KG1 (cell line): ENCODE results near the gene MTLN.
A peak's percentile ranks its signal among the peaks of the same experiment; 100 is the strongest.
"Not testable (repeated sequence)": the region's sequence is repeated elsewhere in the genome, so short reads cannot be mapped to it uniquely, and the experiment has no call there.

ENCODE experiments used
- DNase-seq: peaks from one replicate; lab custom pipeline; 2025; lab: John Stamatoyannopoulos, UW

Gene MTLN, protein sequence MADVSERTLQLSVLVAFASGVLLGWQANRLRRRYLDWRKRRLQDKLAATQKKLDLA

DNA sequence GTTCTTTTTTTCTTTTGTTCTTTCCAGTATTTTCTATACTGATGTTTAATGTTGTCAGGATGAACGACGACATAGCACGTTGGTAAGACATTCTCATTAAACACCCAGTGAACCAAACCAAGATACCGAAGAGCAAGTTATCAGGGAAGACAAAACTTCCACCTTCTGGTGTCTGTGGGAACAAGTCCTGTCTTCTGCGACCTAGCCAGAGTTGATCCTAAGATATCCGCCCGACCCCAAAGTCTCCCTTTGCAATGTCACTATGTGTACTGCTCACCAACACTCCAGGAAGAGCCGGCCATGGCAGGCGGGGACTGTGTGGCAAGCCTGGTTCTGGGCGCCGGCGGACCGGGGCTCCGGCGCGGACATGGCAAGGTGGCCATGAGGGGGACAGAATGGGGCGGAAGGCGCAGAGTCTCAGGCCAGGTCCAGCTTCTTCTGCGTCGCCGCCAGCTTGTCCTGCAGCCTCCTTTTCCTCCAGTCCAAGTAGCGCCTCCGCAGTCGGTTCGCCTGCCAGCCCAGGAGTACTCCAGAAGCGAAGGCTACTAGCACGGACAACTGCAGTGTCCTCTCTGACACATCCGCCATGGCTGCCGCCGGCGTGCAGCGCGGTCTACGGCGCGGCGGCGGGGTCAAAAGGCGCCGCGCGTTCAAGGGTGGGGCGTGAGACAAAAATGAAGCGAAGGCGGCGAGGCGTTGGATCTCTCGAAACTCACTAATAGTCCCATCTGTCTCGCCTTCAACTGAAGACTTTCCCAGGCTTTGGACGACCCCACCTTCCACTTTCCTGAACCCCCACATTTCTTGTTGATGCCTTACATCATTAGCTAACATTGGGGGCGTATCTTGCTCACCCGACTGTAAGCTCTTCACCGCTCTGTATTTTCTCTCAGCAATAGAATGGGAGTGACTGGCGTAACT is at the start of gene MTLN:
Gene MTLN, minus strand, starts transcription at position 610 of the 921 bp plus-strand sequence. Its CDS starts 22 bp downstream, at position 588.
- DNase-seq: peak; percentile 57

DNA sequence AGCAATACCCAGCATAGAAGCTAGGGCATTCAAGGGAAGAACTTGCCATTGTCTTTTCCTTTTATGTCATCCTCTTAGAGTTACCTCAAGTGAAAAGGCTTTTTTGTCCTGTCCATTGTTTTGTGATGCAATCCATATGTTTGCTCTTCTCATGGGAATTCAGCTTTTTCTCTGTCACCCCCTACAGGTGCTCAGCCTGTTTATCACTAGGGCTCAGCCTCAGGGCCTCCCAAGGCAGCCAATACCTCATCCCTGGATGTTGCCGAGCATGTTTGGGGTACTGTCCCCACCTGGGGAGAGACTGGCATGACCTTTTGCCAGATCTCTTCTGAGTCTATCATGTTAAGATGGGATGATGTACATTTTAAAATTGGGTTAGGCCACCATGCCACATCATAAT is 49.6 kb upstream of the MTLN start:
- DNase-seq: not testable (repeated sequence)

DNA sequence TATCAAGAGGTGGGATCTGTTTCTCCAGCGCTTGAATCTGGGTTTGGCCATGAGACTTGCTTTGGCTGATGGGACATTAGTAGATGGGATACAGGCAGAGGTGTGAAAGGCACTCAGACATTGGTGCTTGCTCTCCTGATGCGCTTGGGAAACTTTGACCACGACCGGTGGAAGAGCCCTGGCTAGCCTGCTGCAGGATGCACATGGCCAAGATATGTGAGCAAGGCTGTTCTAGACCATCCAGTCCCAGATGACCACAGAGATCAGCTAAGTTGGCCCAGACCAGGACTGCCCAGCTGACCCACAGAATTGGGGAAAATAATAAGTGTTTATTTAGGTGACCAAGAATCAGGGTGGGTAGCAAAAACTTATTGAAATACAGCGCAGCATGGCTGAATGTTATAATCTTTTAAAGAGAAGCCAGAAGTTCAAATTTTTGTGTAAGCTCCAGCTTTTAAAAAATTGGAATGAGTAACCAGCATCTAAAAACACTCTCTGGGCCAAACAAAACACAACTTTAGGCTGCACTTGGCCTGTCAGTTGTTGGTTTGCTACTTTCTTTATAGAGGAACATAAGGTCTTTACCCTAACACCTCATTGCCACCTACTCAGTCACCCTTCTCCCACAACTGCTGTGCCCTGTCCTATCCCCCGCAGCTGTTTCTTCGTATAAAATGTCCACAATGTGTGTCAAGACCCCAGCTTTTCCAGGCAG is 35.9 kb upstream of the MTLN start:
- DNase-seq: not testable (repeated sequence)

DNA sequence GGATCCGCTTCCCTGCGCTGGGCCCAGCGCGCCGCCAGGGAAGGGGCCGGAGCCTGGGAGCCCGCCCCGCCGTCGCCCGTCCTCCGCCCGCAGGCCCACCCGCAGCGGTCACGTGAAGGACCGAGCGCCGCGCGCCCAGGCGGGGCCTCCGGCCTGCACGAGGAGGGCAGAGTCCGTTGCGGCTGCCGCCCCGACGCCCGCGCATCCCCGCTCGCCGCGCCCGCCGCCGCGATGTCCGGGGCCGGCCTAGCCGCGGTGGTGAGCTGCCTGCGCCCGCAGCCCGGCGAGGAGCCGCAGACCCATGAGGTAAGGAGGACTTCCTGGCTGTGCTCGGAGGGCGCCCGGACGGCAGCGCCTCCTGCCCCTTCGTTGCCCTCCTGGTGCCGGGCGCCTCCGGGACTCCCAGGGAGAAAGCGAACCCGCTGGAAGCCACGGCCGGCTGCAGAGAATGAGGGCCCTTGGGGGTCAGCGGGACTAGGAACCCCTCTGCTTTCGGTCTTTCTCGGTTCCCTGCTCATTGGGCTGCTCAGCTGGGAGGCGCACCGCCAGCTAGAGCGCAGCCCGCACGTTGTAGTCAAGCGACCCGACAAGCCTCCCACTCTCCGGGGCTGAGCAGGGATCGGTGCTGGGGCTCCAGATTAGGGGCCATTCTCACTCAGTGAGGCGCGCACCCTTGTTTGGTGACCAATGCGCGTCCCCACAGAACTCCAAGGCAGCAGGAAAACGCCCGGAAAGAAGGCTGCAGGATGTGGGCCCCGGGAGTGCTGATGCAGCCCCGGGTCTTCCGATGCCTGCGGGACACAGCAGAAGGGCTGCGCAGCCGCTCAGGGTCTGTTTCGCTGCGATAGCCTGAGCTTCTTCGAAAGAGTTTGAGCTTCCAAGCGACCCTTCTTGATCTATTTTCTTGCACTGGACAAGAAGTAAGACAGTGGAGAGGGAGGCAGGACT is 33.4 kb upstream of the MTLN start:
- DNase-seq: not testable (repeated sequence)

DNA sequence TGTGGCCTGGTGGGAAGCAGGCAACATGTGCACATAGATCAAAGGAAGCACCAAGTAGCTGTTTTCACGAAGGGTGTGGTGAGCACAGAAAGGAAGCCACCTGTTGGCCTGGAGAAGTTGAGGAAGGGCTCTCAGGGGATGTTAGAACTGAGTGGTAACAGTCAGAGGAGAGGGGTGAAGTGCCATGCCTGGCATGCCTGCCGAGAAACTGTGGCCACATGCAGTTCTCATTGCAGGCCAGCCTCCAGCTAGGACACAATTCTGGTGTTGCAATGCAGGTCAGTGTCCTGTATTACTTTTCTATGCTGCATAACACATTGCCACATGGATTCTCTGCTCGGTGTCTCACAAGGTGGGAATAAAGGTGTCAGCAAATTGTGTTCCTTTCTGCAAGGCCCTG is 30.9 kb upstream of the MTLN start:
- not testable (repeated sequence) for DNase-seq

DNA sequence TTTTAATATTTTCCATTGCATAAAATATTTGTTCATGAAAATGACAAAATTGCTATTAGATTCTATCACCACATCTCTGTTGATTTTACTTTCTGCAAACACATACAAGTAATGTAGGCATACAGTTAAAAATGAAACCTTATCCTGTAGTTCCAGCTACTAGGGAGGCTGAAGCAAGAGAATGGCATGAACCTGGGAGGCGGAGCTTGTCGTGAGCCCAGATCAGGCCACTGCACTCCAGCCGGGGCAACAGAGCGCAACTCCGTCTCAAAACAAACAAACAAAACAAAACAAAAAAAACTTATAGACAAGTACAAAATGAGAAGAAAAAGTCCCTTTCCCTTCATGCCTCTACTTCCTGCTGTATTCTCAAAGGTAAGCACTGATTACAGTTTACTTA is 22.2 kb upstream of the MTLN start:
- DNase-seq: not testable (repeated sequence)

DNA sequence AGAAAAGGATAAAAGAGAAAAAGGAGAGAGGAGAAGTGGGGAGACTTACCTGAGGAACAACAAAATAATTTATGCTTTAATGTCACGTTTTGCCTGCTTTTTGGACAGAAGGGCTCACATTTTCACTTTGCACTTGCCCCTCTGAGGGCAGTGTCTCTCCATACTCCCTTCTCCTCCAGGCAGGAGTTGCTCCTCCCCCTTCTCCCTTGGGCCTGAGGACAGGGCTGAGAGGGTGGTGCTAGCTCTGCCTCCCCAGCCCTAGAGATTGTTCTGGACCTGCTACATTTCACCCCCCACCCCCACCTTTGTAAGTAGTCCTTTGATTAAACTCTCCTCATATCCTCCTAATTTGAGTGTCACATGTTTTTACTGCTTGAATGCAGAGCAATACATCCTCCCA is 17.5 kb upstream of the MTLN start:
- DNase-seq: not testable (repeated sequence)

DNA sequence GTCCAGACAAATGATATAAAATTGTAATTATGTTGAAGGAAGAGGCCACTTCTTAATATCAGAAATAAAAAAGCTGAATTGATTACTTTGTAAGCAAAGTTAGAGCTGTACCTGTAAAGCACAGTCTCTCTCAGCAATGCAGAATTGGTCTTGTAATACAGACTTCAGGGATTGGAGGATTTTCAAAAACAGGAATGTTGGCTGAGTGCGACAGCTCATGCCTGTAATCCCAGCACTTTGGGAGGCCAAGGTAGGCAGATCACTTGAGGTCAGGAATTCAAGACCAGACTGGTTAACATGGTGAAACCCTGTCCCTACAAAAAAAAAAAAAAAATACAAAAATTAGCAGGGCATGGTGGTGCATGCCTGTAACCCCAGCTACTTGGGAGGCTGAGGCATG is 10.3 kb upstream of the MTLN start:
- DNase-seq: not testable (repeated sequence)

DNA sequence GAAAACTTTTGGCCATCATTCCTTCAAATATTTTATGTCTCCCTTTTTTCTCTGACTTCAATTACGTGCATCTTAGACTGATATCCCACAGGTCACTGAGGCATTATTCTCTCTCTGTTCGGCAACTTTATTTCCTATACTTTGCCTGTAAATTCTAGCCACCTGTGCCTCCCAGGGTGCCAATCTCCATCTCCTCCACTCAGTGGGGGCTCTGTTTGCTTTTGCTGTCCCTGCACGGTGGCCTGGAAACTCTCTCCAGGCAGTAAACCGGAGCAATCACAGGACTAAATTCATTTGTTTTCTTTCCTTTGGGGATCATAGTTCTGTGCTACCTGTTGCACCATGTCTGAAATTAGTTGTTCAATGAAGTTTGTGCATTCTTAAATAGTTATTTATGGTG is 9.6 kb upstream of the MTLN start:
- DNase-seq: no peak

DNA sequence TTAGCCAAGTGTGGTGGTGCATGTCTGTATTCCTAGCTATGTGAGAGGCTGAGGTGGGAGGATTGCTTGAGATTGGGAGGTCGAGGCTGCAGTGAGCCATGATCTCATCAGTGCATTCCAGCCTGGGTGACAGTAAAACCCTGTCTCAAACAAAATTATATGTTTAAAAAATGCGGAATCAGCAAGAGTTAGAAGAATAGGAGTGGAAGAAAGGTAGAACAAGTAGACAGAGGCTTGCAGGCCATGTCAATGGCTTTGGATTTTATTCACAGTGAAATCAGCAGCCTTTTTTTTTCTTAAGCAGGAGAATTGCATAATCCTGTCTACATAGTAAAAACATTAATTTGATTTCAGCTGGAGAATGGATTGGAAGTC is 7.8 kb upstream of the MTLN start:
- no peak for DNase-seq

DNA sequence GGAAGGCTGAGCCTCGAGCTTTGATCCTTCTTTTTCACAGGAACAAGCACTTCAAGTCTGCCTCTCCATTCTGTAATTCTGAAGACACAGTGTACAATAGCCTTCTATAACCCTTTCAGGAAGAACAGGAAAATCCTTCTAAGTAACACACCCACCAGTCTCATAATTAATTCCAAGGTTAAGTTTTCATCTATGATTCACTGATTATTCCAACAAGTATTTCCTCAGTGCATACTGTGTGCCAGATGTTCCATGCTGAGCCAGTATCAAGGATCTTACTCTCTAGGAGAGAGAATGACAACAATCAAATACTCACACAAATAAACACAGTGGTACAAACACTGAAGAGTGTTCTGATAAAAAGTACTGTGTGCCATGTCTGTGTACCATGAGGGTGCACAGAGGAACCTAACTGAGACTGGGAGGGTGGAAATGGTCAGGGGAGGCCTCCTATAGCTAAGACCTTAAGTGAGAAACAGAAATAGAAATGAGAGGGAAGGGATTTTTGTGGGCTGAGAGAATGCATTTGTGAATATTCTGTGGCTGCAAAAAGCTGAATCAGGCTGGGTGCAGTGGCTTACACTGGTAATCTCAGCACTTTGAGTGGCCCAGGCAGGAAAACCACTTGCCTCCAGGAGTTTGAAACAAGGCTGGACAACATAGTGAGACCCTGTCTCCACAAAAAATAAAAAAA is 7.3 kb upstream of the MTLN start:
- DNase-seq: no peak

DNA sequence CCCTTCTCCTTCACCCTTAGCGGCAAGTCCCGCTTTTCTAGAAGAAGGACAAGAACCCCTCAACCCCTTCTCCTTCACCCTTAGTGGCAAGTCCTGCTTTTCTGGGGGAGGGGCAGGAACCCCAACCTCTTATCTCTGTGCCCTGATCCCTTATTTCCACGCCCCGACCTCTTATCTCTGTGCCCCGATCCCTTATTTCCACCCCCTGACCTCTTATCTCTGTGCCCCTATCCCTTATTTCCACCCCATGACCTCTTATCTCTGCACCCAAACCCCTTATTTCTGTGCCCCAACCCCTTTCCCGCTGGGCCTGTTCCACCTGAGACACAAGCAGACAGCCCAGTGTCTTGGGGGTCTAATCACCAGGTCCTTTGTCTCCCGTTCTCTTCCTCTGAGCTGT is 6.5 kb upstream of the MTLN start:
- not testable (repeated sequence) for DNase-seq

DNA sequence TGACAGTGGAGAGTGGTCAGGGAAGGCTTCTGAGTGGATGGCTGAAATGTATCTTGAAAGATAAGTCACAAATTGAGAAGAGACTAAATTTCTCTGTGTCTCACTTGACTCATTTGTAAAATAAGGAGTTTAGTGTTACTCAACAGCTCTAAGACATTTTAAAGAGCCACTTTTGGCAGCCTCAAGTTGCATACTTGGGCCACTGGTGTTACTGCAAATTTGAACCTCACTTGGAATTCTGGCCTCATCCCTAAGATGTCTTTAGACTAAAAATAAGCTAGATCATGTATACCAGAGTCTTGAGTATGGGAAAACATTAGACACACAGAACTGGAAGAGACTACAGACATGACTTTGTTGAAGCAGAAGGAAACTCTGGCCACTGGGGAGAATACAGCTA is 4.5 kb upstream of the MTLN start:
- no peak for DNase-seq

DNA sequence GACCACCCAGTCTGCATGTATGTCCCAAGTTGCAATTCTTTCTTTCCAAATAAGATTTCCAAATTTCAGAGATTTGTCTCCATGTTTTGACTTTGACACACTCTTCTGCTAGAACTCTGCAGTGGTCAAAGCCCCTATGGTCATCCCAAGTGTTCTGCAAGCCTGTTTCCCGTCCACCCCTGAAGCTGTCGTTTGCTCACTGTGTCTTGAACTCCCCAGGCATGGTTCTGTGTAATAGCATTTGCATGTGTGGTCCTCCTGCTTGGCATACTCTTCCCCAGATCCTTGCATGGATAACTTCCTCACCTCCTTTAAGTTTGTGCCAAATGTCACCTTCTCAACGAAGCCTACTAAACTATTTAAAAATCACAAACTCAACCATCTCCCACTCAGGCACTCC is 3.9 kb upstream of the MTLN start:
- DNase-seq: no peak

DNA sequence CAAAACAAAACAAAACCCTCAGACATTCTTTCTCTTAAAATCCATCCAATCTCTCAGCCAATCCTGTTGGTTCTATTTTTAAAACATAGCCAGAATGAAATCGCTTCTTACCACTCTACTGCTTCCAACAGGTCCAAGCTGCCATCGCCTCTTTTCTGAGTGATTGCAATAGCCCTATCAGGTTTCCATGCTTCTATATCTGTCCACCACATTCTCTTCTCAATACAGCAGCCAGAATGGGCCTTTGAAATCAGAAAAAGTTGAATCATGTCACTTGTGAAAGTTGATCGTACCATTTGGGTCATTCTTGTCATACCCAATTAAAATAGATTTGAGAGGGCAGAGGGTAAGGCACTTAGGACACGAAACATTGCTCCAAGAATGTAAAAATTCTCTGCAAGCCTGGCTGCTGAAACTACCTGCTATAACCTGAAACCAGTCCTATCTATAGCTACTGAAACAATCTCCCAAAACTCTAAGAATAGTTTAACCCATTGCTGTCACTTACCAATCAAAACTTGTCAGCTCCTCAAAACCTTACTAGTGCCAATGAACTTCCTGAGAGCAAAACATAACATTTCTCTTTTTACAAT is 3.3 kb upstream of the MTLN start:
- DNase-seq: no peak

DNA sequence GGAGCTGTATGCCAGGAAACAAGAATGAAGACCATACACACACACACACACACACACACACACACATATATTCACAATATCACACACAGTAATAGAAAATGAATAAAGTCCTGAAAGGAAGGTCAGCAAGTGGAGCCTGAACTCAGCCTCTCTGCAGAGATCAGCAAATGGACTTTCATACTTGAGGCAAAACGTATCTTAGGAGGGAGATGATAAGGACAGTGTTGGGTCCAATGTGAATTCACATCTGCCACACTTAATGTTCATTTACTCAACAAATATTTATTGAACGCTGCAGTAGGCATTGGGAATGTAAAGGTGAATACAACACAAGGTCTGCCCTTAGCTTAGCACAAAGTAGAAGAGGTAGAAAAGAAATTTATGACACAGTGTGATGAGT is 2.7 kb upstream of the MTLN start:
- DNase-seq: no peak

DNA sequence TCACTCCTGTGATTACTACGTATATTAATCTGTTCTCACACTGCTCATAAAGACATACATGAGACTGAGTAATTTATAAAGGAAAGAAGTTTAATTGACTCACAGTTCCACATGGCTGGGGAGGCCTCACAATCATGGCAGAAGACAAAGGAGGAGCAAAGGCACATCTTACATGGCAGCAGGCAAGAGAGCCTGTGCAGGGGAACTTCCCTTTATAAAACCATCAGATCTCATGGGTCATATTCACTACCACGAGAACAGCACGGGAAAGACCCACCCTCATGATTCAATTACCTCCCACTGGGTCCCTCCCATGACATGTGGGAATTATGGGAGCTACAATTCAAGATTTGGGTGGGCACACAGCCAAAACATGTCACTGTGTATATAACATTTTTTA is 1.2 kb upstream of the MTLN start:
- DNase-seq: not testable (repeated sequence)

DNA sequence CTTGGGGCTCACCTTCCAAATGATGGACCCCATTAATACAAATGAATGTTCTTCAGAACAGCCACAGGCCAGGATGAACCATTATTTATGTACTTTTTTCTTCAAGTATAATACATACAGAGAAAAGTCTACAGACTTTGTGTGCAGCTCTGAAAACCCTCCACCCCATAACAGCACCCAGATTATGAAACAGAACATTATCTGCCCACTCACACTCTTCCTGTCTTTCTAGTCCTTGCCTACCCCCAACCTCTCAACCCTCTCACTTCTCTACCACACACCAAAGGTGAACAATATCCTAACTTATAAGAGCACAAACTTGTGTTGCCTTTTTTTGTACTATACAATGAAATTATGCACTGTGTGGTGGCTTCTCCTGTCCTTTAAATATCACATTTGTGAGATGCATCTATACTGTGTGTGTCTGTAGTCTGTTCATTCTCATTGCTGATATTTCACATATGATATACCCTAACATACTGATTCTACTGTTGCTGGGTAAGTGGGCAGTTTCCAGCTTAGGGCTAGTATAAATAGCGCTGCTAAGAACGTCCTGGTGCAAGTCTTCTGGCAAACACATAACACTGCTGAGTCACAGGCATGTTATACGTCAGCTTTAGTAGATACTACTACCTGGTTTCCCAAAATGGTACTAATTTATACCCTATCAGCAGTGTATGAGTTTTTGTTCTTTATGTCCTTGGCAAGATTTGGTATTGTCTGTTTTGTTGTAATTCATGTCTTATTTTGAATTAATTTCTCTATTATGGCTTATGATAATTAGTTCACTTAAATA is 6.5 kb downstream of the MTLN start:
- DNase-seq: no peak

DNA sequence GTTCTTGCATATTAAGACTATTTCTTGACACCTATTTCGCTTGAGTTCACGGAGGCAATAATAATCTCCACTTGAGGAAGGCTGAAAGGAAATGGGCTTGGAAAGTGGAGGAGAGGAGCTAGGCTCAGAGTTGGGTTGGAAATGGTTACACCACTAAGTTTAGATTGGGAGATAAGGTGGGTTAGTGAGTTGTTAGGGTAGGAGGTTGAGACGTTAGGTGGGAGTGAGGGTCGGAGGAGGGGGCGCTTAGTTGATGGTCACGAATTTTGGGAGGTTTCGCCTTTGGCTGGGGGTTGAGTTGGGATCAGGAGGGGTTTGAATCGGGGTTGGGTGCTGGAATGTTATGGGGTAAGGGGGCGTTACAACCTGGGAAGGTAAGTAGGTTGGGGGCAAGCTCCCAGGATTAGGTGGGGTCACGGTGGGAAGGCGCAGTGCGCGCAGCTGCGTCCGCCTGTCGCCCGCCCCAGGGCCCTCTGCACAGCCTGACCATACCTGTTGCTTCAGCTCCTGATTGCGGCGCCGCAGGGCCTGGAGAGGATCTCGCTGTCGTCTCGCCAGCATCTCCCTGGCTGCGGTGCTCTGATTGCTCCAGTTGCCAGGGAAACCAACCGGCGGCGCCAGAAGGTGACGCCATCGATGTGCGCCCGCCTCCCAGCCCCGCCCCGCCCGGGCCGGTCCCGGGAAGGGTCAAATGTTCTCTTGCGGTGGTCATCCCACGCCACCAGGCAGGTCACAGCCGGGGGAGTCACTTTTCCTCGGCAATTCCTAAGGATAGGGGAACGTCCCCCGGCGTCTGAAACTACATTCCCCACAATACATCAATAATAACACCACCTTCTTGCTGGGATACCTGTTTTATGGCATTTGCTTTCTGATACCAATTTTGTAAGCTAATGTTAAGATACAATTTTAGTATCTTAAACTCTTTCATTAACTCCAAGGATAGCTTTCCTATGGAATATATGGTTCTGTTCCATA is 7.7 kb downstream of the MTLN start, which contains the start of gene NPHP1:
Gene NPHP1, minus strand, starts transcription at position 606 of the 978 bp plus-strand sequence. Its CDS starts 45 bp downstream, at position 561.
- peak; percentile 36 for DNase-seq
